ENCODE data around the gene NECAB2.

DNA sequence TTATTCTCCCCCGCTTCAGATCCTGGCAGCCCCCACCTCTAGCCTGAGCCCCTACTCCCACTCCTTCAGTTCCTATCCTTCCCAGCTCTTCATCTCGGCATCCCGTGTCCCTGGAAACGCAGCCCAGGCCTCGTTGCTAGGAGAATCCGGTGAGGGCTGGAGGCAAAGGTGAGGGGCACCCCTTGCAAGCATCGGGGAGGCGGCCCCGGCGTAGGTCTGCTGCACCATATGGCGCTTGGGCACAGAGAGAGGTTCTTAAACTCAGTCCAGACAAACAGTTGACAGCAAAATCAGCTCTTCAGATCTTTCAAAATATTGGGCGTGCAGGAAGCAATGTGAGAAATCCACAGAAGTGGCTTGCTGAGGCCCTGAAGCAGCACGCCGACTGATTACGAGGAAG lies 59.6 kb downstream of the NECAB2 start:
- TF ChIP-seq CTCF (IDR thresholded peaks at IDR 0.05; ENCODE audit: borderline replicate concordance, extremely low read depth, low read length, poor library complexity, severe bottlenecking) (no peak), EZH2 (IDR thresholded peaks at IDR 0.05; ENCODE audit: borderline replicate concordance, low read depth, low read length, severe bottlenecking) (no peak)
